GM12878 (cell line): ENCODE results near the gene SYT8. TPM values are rescaled to one million over a fixed set of nuclear protein-coding genes. Genes with fewer than 3 reads are reported as not detected.
A peak's percentile ranks its signal among the peaks of the same experiment; 100 is the strongest.

Experiments used
- ATAC-seq: fragments of 200-7000 bp; cut with Tn5 transposase; 3 replicates; pipeline ENCODE4 v1.9.1; 2020; ENCODE audit warnings: mild to moderate bottlenecking, moderate library complexity
- BruUV-seq: library from RNA; stranded (reverse); fragments of 400-500 nt; replicated peaks from 2 replicates; lab custom pipeline; 2021; lab: Mats Ljungman, UMichigan
- CTCF ChIA-PET: fragments of 300-600 bp; sonication (Branson Sonifier 250); formaldehyde crosslinking; extraction: SDS; loops from one replicate; lab custom pipeline; 2021; ENCODE audit warnings: inconsistent platforms; lab: Yijun Ruan, JAX
- POLR2A ChIA-PET: fragments of 350-600 bp; formaldehyde crosslinking; extraction: SDS; loops from one replicate; lab custom pipeline; 2021; ENCODE audit warnings: inconsistent platforms; lab: Charles Lee
- RAD21 ChIA-PET: fragments of 300-600 bp; sonication (Branson Sonifier 250); formaldehyde crosslinking; loops from one replicate; lab custom pipeline; 2023; ENCODE audit warnings: antibody characterized with exemption; ENCODE audit not compliant: unreplicated experiment; lab: Charles Lee
- SMC1A ChIA-PET: fragments of 300-600 bp; sonication (Branson Sonifier 250); formaldehyde crosslinking; loops from one replicate; lab custom pipeline; 2023; ENCODE audit not compliant: unreplicated experiment, uncharacterized antibody; lab: Charles Lee
- DNase-seq: peaks from one replicate; pipeline ENCODE4 v3.0.0-alpha.2; 2011; ENCODE audit warnings: low read depth, low spot score
- FAIRE-seq: peaks from 3 replicates; lab custom pipeline; 2011; peaks lifted over from hg19 to GRCh38; lab: Jason Lieb, UNC
- H2AFZ ChIP-seq: 2 replicates; pipeline ENCODE4 v1.6.0; 2011; ENCODE audit warnings: low read depth, low read length, control low read depth; ENCODE audit not compliant: control insufficient read depth
- H3K27ac ChIP-seq: 2 replicates; pipeline ENCODE4 v1.5.1; 2011; ENCODE audit warnings: control low read depth; ENCODE audit not compliant: control insufficient read depth, insufficient read depth
- H3K27me3 ChIP-seq, 2 experiments: replicated peaks in 1 of 2; 2 replicates each; pipeline versions ENCODE4 v1.6.0 to v1.6.1; 2011; ENCODE audit warnings: low read length in 1 of 2; ENCODE audit not compliant: control insufficient read depth in 2 of 2, insufficient read depth in 2 of 2
- H3K36me3 ChIP-seq, 2 experiments: 2 replicates each; pipeline ENCODE4 v1.5.1; 2011; ENCODE audit warnings: low read length in 1 of 2; ENCODE audit not compliant: control insufficient read depth in 2 of 2, insufficient read depth in 2 of 2
- H3K4me1 ChIP-seq: 2 replicates; pipeline ENCODE4 v1.6.1; 2011; ENCODE audit warnings: mild to moderate bottlenecking, low read length, moderate library complexity, mixed read lengths; ENCODE audit not compliant: control insufficient read depth, insufficient read depth
- H3K4me2 ChIP-seq: 2 replicates; pipeline ENCODE4 v1.6.0; 2011; ENCODE audit warnings: control low read depth; ENCODE audit not compliant: control insufficient read depth, insufficient read depth
- H3K4me3 ChIP-seq: fragments of 200-600 bp; sonication (generic); 2 replicates; pipeline ENCODE4 v1.5.1; 2016
- H3K79me2 ChIP-seq: 2 replicates; pipeline ENCODE4 v1.6.0; 2011; ENCODE audit warnings: low read length; ENCODE audit not compliant: control insufficient read depth, insufficient read depth
- H3K9ac ChIP-seq: 2 replicates; pipeline ENCODE4 v1.8.0; 2011; ENCODE audit warnings: low read length, control low read depth, mixed read lengths; ENCODE audit not compliant: control insufficient read depth, insufficient read depth
- H3K9me3 ChIP-seq: replicated peaks from 3 replicates; pipeline ENCODE4 v1.5.1; 2011; ENCODE audit warnings: mild to moderate bottlenecking, low read length; ENCODE audit not compliant: control insufficient read depth, insufficient read depth
- H4K20me1 ChIP-seq: 2 replicates; pipeline ENCODE4 v1.6.0; 2011; ENCODE audit not compliant: control insufficient read depth, insufficient read depth
- FOXK2 ChIP-seq: fragments of 450-650 bp; IDR thresholded peaks from 2 replicates; pipeline ENCODE4 v1.6.1; 2017; ENCODE audit warnings: mild to moderate bottlenecking, moderate library complexity
- HDGF ChIP-seq: fragments of 450-650 bp; IDR thresholded peaks from 2 replicates; pipeline ENCODE4 v1.6.1; 2016; ENCODE audit warnings: antibody characterized with exemption
- IRF4 ChIP-seq: IDR thresholded peaks from 2 replicates; pipeline ENCODE4 v1.6.1; 2011; ENCODE audit warnings: low read depth, low read length
- KDM1A ChIP-seq: fragments of 200-600 bp; sonication (generic); IDR thresholded peaks from 2 replicates; pipeline ENCODE4 v1.6.1; 2016; ENCODE audit warnings: borderline replicate concordance
- POLR2AphosphoS5 ChIP-seq: IDR thresholded peaks from 2 replicates; pipeline ENCODE4 v1.6.1; 2011; ENCODE audit warnings: mild to moderate bottlenecking, low read length, inconsistent platforms
- RELA ChIP-seq: fragments of 450-650 bp; IDR thresholded peaks from 2 replicates; pipeline ENCODE4 v1.8.0; 2014; ENCODE audit warnings: borderline replicate concordance; ENCODE audit not compliant: partially characterized antibody
- SREBF2 ChIP-seq: IDR thresholded peaks from 2 replicates; pipeline ENCODE4 v1.6.1; 2012; ENCODE audit warnings: mild to moderate bottlenecking, low read length
- WGBS: methylation state at CpG from one replicate; pipeline ENCODE4 v1.1.6; 2016; ENCODE audit warnings: low lambda C conversion rate; ENCODE audit not compliant: insufficient replicate concordance, insufficient coverage; ENCODE audit errors: missing lambda C conversion rate; 5-methylcytosine and 5-hydroxymethylcytosine counted together
- in situ Hi-C: fragments of 300-500 bp; cut with MboI; formaldehyde crosslinking; loops from 9 replicates; pipeline ENCODE4 v1.14.3; 2018; ENCODE audit warnings: mixed read lengths
- intact Hi-C: fragments of 100-400 bp; cut with micrococcal nuclease; formaldehyde crosslinking; loops from one replicate; pipeline ENCODE4 v1.14.2; 2022; ENCODE audit not compliant: unreplicated experiment
- polyA plus RNA-seq, 11 experiments: library from polyadenylated mRNA; depleted of rRNA in 4 of 11; unstranded in 6 of 11; stranded (reverse) in 5 of 11; fragments of >200 nt; fragmentation: Nextera tagmentation in 4 of 11; fragmentation: Illumina TruSeq in 1 of 11; extraction: Ambion mirVana in 4 of 11; extraction: Trizol in 1 of 11; gene quantifications; 1 replicate in 1 of 11; 2 replicates in 10 of 11; pipeline versions ENCODE4 v1.2.1 to v1.2.3, GENCODE V29; 2011 to 2016; ENCODE audit warnings: inconsistent platforms in 2 of 11, missing spikeins in 2 of 11, low read depth in 1 of 11
- total RNA-seq, 4 experiments: library from RNA; depleted of rRNA in 3 of 4; stranded (reverse); fragments of >200 nt in 3 of 4; fragmentation: Illumina TruSeq in 1 of 4; extraction: Trizol in 1 of 4; gene quantifications; 2 replicates each; pipeline versions ENCODE4 v1.2.1 to v1.2.3, GENCODE V29; 2013 to 2021
- TF ChIP-seq, protein P1 (sequence below): fragments of 450-650 bp; IDR thresholded peaks from 2 replicates; pipeline ENCODE4 v1.6.1; 2017; ENCODE audit warnings: low read depth, mild to moderate bottlenecking, moderate library complexity

Gene SYT8
- total and polyA plus RNA-seq, 10 of the 15 experiments (the other 5 are each of a cell fraction or from before 2014, with no cell fraction given) = 0.44 TPM; not detected in 9

DNA sequence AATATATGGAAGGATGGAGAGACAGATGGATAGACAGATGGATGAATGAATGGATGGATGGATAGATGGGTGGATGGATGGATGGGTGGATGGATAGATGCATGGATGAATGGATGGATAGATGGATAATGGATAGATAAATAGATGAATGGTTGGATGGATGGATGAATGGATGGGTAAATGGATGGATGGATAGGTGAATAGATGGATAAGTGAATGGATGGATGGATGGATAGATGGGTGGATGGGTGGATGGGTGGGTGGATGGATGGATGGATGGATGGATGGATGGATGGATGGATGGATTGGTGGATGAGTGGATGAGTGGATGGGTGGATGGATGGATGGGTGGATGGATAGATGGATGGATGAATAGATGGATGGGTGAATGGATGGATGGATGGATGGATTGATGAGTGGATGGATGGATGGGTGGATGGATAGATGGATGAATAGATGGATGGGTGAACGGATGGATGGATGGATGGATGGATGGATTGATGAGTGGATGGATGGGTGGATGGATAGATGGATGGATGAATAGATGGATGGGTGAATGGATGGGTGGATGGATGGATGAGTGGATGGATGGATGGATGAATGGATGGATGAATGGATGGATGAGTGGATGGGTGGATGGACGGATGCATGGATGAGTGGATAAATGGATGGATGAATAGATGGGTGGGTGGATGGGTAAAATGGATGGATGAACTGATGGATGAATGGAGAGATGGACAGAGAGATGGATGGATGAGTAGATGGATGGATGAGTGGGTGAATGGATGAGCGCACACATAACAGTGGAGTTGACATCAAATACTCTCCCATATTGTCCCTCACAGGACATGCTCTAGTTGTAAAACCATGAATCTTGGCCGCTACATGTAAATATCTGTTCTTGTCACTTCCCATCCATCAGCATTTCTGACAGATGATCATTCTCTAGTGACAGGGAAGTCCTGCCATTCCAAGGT is 26.9 kb downstream of the SYT8 start:
- peak; percentile 64; the same call in 1 of the 2 replicates for TF ChIP-seq HDGF
- peak; percentile 87 for TF ChIP-seq POLR2AphosphoS5
- no peak for TF ChIP-seq RELA
- TF ChIP-seq SREBF2 = no peak
- Histone ChIP-seq H2AFZ (no peak overlapping the region), H3K9me3 (no peaks in the 10 kb centered on the region), H3K79me2 (peaks cover 62% of the 10 kb centered on the region), H3K4me1 (peaks cover 10% of the 10 kb centered on the region), H3K4me3 (no peak overlapping the region), H4K20me1 (peaks cover 18% of the 10 kb centered on the region), H3K27ac (no peak overlapping the region), H3K9ac (no peak overlapping the region), H3K36me3 (peaks cover 3 to 9% of the 10 kb centered on the region in 2 experiments; a peak in 3 of 4 replicates), H3K4me2 (no peak overlapping the region), H3K27me3 (no peaks in the 10 kb centered on the region)
- DNase-seq = no peak
- peak; percentile 56 for FAIRE-seq
- no peak for ATAC-seq
- POLR2A ChIA-PET = no interaction called here
- 94% methylated on average over 4 of the region's 4 CpGs for WGBS
- in situ Hi-C loops = no loop called here
- intact Hi-C loops = no loop called here
- CTCF ChIA-PET = no interaction called here
- TSS peak; percentile 31 for BruUV-seq
- SMC1A ChIA-PET = no interaction called here
- RAD21 ChIA-PET = no interaction called here

GRCh38 chr11:1862588-1863351 is 28.0 kb downstream of the SYT8 start:
- DNase-seq = no peak
- Histone ChIP-seq H3K27ac (no peak overlapping the region), H3K4me1 (peaks cover 3% of the 10 kb centered on the region; the same call in 1 of the 2 replicates), H3K9ac (no peak overlapping the region), H2AFZ (no peak overlapping the region), H3K36me3 (peaks cover 2 to 10% of the 10 kb centered on the region in 2 experiments; a peak in 3 of 4 replicates), H4K20me1 (peaks cover 12% of the 10 kb centered on the region), H3K4me3 (no peak overlapping the region), H3K79me2 (peaks cover 55% of the 10 kb centered on the region), H3K4me2 (no peak overlapping the region), H3K9me3 (no peaks in the 10 kb centered on the region), H3K27me3 (no peaks in the 10 kb centered on the region)
- TF ChIP-seq RELA (no peak), KDM1A (no peak), POLR2AphosphoS5 (0 out of 2 replicates have a peak, but pooled peaks have one; percentile 35), IRF4 (no peak), FOXK2 (no peak)
- TF ChIP-seq, protein P1, sequence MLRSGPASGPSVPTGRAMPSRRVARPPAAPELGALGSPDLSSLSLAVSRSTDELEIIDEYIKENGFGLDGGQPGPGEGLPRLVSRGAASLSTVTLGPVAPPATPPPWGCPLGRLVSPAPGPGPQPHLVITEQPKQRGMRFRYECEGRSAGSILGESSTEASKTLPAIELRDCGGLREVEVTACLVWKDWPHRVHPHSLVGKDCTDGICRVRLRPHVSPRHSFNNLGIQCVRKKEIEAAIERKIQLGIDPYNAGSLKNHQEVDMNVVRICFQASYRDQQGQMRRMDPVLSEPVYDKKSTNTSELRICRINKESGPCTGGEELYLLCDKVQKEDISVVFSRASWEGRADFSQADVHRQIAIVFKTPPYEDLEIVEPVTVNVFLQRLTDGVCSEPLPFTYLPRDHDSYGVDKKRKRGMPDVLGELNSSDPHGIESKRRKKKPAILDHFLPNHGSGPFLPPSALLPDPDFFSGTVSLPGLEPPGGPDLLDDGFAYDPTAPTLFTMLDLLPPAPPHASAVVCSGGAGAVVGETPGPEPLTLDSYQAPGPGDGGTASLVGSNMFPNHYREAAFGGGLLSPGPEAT = no peak
- POLR2A ChIA-PET = no interaction called here
- WGBS = 87% methylated on average over 14 of the region's 14 CpGs
- SMC1A ChIA-PET = no interaction called here
- no peak for FAIRE-seq
- no TSS peak for BruUV-seq
- CTCF ChIA-PET = no interaction called here
- in situ Hi-C loops = no loop called here
- intact Hi-C loops = no loop called here
- RAD21 ChIA-PET = no interaction called here
- no peak for ATAC-seq
